ENCODE results near the gene ATXN8OS.
"Not testable (repeated sequence)": the region's sequence is repeated elsewhere in the genome, so short reads cannot be mapped to it uniquely, and the experiment has no call there.

Gene ATXN8OS

GRCh38 chr13:70107498-70108281 is at the start of gene ATXN8OS:
TSS of gene ATXN8OS (plus strand) at chr13:70107826.
- FAIRE-seq, result no peak

DNA sequence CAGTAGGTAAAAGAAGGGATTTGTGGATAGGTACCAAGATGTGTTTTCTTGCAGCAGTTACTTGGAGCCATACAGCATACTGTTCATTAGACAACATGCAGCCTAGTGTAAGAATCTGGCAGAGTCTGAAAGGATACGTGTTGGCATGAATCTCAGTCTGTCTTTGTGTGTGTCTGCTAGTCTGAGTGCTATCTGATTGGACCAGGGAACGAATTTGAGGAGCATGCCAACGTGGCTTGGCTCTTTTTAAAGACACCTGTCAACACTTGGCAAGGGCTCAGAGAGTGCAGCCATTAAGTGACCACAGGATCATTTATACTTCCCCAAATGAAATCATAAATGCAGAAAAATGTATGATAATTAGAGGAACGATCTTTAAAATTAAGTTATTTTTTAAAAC is 27.6 kb upstream of the ATXN8OS start:
- no peak for FAIRE-seq

DNA sequence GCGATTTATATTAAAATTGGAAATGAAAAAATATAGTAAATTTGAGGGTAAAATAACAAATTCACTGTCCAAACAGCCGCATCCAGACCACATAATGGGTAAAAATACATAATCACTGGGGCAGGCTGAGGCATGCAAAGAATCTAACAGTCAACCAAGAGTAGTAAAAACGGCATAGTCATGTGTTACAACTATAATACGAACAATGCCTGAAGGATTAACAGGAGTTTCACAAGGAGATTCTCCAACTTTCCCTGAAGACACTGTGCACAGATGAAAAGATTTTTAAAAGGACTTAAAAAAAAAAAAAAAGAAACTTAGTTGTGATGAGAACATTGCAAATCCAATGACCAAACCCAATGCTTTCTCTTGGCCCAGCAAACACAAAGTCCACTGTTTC is 20.4 kb upstream of the ATXN8OS start:
- FAIRE-seq, result no peak

- FAIRE-seq, result no peak
Observed at GRCh38 chr13:70088926-70089325, 18.7 kb upstream of the ATXN8OS start.

GRCh38 chr13:70090036-70090723 is 17.4 kb upstream of the ATXN8OS start:
- FAIRE-seq, result no peak

DNA sequence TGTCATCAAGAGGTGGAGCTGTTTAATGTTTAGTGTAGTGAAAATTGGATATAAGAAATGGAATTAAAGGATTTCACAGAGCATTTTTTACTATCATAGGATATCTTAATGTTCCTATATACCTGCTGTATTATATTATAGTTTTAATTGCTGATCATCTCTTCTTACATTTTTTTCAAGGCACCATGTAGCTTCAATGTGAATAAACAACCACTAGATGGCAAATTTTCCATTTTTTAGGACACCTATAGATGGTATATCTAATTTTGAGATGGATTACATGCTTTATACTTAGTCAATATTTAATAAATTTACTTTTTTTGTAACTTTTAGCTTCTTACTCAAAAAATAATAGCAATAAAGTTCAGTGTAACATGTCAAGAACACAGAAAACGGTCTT is 9.0 kb upstream of the ATXN8OS start:
- no peak for FAIRE-seq

- FAIRE-seq, result no peak
Observed at GRCh38 chr13:70104481-70104880, 3.1 kb upstream of the ATXN8OS start.

- no peak for FAIRE-seq
Observed at GRCh38 chr13:70107125-70107497, 515 bp upstream of the ATXN8OS start.

GRCh38 chr13:70108356-70109105 is 905 bp downstream of the ATXN8OS start, which contains the start of gene KLHL1:
TSS of gene KLHL1 (minus strand) at chr13:70108452. CDS start at chr13:70107699, 753 bp downstream.
- no peak for FAIRE-seq

DNA sequence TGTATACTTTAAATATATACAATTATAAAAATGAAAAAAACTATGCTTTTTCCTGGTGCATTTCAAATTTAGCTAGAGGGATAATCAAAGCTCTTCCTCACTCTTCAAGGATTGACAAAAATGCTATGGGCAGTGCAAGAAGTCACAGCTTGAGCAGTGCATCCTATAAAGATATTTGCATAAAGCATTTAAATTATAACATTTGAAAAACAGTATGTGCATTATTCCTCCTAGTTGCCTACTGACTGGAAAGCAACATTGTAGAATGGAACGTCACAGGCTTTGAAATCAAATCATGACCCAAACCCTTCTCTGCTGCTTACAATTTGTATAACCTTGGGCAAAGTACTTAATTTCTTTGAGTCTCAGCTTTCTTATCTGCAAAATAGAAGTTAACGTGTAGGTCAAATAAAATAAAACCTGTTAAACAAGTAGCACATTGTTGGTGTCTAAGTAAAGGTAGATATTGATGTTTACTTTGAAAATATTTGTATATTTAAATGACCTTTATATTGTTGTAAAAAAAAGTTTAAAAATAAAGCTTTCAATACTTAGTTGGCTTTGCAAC is 9.8 kb downstream of the ATXN8OS start:
- no peak for FAIRE-seq

GRCh38 chr13:70125693-70126092 is 18.1 kb downstream of the ATXN8OS start:
- no peak for FAIRE-seq

GRCh38 chr13:70128098-70128497 is 20.5 kb downstream of the ATXN8OS start:
- FAIRE-seq, result no peak

GRCh38 chr13:70142658-70143057 is 35.0 kb downstream of the ATXN8OS start:
- FAIRE-seq, result not testable (repeated sequence)

GRCh38 chr13:70162141-70162540 is 54.5 kb downstream of the ATXN8OS start:
- no peak for FAIRE-seq

DNA sequence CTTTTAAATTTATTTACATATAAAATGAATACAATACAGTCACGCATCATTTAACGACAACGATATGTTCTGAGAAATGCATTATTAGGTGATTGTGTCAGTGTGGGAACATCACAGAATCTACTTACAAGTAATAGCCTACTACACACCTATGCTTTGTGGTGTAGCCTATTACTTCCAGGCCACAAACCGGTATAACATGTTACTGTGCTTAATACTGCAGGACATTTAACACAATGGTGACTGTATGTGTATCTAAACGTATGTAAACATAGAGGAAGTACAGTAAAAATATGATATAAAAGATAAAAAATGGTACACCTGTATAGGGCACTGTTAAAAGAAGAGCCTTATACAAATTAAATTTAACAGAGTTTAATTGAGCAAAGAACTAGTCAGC is 63.1 kb downstream of the ATXN8OS start:
- FAIRE-seq, result no peak

DNA sequence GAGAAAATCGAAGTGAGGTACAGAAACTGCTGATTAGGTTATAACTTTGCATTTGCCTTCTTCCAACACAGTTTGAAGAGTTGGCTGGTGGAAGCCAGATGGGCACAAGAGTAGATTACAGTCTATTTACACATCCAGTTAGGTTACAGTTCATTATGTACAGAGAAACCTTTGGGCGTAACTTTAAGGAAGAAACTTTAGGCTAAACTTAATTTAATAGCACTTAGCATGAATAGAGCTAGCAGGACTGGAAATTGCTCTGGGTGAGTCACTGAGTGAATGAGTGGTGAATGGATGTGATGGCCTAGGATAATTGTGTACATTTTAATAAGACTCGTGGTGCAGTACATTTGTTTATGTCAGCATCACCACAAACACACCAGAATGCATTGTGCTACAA is 63.5 kb downstream of the ATXN8OS start:
- no peak for FAIRE-seq

- no peak for FAIRE-seq
Observed at GRCh38 chr13:70172946-70173597, 65.4 kb downstream of the ATXN8OS start.

DNA sequence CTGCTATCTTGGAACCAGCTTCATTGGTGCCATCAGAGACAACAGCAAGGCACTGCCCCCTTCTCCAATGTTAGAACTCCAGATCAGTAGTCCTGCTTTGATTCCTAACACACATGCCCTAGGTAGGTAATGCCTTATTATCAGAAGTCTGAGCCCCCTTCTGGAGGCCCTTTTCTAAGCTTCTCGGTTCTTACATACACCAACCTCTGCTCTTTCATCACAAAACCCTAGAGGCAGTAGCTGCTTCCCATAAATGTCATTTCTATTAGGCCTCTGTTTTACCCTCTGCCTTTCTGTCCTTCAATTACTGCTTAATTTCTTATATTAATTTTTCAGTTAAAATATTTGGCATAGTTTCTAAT is 66.0 kb downstream of the ATXN8OS start:
- no peak for FAIRE-seq

- no peak for FAIRE-seq
Observed at GRCh38 chr13:70178346-70178745, 70.7 kb downstream of the ATXN8OS start.

All from endometrium (tissue), 2 donors.